BJ (cell line): ENCODE data around the gene PGLYRP3. TPM values are rescaled to one million over a fixed set of nuclear protein-coding genes. Genes with fewer than 3 reads are reported as not detected.

Experiments
- CTCF ChIA-PET: fragments of 350-600 bp; formaldehyde crosslinking; extraction: SDS; loops from one replicate; lab custom pipeline; 2021; ENCODE audit warnings: antibody characterized with exemption, inconsistent platforms; lab: Yijun Ruan, JAX
- POLR2A ChIA-PET: fragments of 300-600 bp; sonication (Branson Sonifier 250); formaldehyde crosslinking; extraction: SDS; loops from one replicate; lab custom pipeline; 2021; ENCODE audit warnings: antibody characterized with exemption; lab: Charles Lee
- DNase-seq: peaks from one replicate; pipeline ENCODE4 v3.0.0-alpha.2; 2011; ENCODE audit warnings: low read depth
- H3K27me3 ChIP-seq: 2 replicates; pipeline ENCODE4 v1.6.0; 2011; ENCODE audit warnings: low read length; ENCODE audit not compliant: control insufficient read depth, insufficient read depth
- H3K36me3 ChIP-seq: 2 replicates; pipeline ENCODE4 v1.5.1; 2011; ENCODE audit warnings: low read length; ENCODE audit not compliant: control insufficient read depth, insufficient read depth
- H3K4me3 ChIP-seq: 2 replicates; pipeline ENCODE4 v1.5.1; 2011; ENCODE audit warnings: low read depth, mild to moderate bottlenecking, control low read depth, low read length
- polyA plus RNA-seq: library from polyadenylated mRNA; depleted of rRNA; stranded (reverse); fragments of >200 nt; gene quantifications from 2 replicates; pipeline ENCODE4 v1.2.3, GENCODE V29; 2011
- TF ChIP-seq, protein P1 (sequence below): IDR thresholded peaks from 2 replicates; pipeline ENCODE4 v1.5.1; 2011; ENCODE audit warnings: low read depth, mild to moderate bottlenecking, control low read depth, inconsistent platforms, low read length, moderate library complexity; ENCODE audit not compliant: insufficient read depth

Gene PGLYRP3
- polyA plus RNA-seq, 1 experiment, result not detected

GRCh38 chr1:153265457-153265856, 47.3 kb downstream of the PGLYRP3 start:
- Histone ChIP-seq H3K36me3 (no peaks in the 10 kb centered on the region), H3K27me3 (peaks cover 14% of the 10 kb centered on the region), H3K4me3 (no peak overlapping the region)
- DNase-seq, result no peak
- TF ChIP-seq, protein P1, sequence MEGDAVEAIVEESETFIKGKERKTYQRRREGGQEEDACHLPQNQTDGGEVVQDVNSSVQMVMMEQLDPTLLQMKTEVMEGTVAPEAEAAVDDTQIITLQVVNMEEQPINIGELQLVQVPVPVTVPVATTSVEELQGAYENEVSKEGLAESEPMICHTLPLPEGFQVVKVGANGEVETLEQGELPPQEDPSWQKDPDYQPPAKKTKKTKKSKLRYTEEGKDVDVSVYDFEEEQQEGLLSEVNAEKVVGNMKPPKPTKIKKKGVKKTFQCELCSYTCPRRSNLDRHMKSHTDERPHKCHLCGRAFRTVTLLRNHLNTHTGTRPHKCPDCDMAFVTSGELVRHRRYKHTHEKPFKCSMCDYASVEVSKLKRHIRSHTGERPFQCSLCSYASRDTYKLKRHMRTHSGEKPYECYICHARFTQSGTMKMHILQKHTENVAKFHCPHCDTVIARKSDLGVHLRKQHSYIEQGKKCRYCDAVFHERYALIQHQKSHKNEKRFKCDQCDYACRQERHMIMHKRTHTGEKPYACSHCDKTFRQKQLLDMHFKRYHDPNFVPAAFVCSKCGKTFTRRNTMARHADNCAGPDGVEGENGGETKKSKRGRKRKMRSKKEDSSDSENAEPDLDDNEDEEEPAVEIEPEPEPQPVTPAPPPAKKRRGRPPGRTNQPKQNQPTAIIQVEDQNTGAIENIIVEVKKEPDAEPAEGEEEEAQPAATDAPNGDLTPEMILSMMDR, result no peak
- POLR2A ChIA-PET, result no interaction called here
- CTCF ChIA-PET, result interaction anchor here (1.3 kb wide), 1 partner anchor 10 kb away, joined by 3 read pairs; no protein-coding TSS in a partner anchor

GRCh38 chr1:153262462-153263157, 50.1 kb downstream of the PGLYRP3 start:
- TF ChIP-seq, protein P1, result no peak
- POLR2A ChIA-PET, result no interaction called here
- peaks cover 17% of the 10 kb centered on the region for H3K27me3 ChIP-seq
- no peaks in the 10 kb centered on the region for H3K36me3 ChIP-seq
- H3K4me3 ChIP-seq, result no peak overlapping the region
- CTCF ChIA-PET, result no interaction called here
- DNase-seq, result no peak

DNA sequence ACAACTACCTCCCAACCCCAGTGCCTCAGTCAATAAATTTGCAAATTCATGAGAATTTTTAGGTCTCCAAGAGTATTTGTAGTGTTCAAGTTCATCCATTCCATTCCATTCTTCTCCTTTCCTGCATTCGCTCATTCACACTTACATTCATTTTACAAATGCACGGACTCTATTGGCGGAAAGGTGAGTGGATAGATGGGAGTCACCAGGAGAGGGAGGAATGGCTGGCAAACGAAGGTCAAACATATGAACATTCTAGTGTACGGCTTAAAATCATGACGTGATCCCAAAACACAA, 50.7 kb downstream of the PGLYRP3 start:
- POLR2A ChIA-PET, result no interaction called here
- Histone ChIP-seq H3K4me3 (no peak overlapping the region), H3K27me3 (peaks cover 17% of the 10 kb centered on the region), H3K36me3 (no peaks in the 10 kb centered on the region)
- CTCF ChIA-PET, result no interaction called here
- no peak for DNase-seq
- TF ChIP-seq, protein P1, result no peak

DNA sequence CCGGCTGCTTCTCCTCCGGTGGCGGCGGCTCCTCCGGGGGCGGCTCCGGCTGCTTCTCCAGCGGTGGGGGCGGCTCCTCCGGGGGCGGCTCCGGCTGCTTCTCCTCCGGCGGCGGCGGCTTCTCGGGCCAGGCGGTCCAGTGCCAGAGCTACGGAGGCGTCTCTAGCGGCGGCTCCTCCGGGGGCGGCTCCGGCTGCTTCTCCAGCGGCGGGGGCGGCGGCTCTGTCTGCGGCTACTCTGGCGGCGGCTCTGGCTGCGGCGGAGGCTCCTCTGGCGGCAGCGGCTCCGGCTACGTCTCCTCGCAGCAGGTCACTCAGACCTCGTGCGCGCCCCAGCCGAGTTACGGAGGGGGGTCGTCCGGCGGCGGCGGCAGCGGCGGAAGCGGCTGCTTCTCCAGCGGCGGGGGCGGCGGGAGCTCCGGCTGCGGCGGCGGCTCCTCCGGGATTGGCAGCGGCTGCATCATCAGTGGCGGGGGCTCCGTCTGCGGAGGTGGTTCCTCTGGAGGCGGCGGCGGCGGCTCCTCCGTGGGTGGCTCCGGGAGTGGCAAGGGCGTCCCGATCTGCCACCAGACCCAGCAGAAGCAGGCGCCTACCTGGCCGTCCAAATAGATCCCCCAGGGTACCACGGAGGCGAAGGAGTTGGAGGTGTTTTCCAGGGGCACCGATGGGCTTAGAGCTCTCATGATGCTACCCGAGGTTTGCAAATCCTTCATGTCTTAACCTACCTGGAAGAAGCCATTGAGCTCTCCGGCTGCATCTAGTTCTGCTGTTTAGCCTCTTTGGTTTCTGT, 51.3 kb downstream of the PGLYRP3 start:
- H3K27me3 ChIP-seq, result peaks cover 17% of the 10 kb centered on the region
- no peak for DNase-seq
- POLR2A ChIA-PET, result no interaction called here

More for the DNA sequence above, 51.3 kb downstream of the PGLYRP3 start:
- H3K4me3 ChIP-seq, result peak overlapping the region; percentile 12
- CTCF ChIA-PET, result interaction anchor here (0.6 kb wide), 1 partner anchor 31 kb away, joined by 3 read pairs; no protein-coding TSS in a partner anchor
- TF ChIP-seq, protein P1, result no peak
- no peaks in the 10 kb centered on the region for H3K36me3 ChIP-seq
